ENCODE measurements around the gene HCN2. TPM values are rescaled to one million over a fixed set of nuclear protein-coding genes. Genes with fewer than 3 reads are reported as not detected.

The HCN2 gene
- total and polyA plus RNA-seq, 10 of the 15 experiments (the other 5 are each of a cell fraction or from before 2014, with no cell fraction given): 0.01 to 0.54 (median 0.08) TPM; not detected in 4

GRCh38 chr19:615619-616018 lies 25.9 kb downstream of the HCN2 start:
- TF ChIP-seq NFXL1 (IDR thresholded peaks at IDR 0.05; ENCODE audit: borderline replicate concordance): no peak
- TF ChIP-seq LARP7 (IDR thresholded peaks at IDR 0.05): no peak; the same call in 1 of the 2 replicates
- TF ChIP-seq SKIL (IDR thresholded peaks at IDR 0.05; ENCODE audit: low read depth, poor library complexity, severe bottlenecking): no peak
- no peak for TF ChIP-seq NR2F1 (conservative IDR thresholded peaks at IDR 0.05)
- TF ChIP-seq POLR2AphosphoS5 (IDR thresholded peaks at IDR 0.05; ENCODE audit: low read length): no peak
- no peak for TF ChIP-seq NKRF (conservative IDR thresholded peaks at IDR 0.05)
- no peak for TF ChIP-seq ZBED1 (IDR thresholded peaks at IDR 0.05; ENCODE audit: borderline replicate concordance)
- Histone ChIP-seq H3K79me2 (ENCODE audit: control insufficient read depth, insufficient read depth, low read length) (no peaks in the 10 kb centered on the region), H3K4me3 (no peak overlapping the region), H4K20me1 (ENCODE audit: control insufficient read depth, insufficient read depth) (no peaks in the 10 kb centered on the region), H3K4me1 (ENCODE audit: control insufficient read depth, insufficient read depth, low read length) (peaks cover 8% of the 10 kb centered on the region), H2AFZ (ENCODE audit: control insufficient read depth, low read depth, low read length) (no peak overlapping the region), H3K9ac (ENCODE audit: control insufficient read depth, insufficient read depth, low read length) (no peak overlapping the region), H3K9me3 (replicated peaks; ENCODE audit: control insufficient read depth, insufficient read depth, low read length) (no peaks in the 10 kb centered on the region), H3K27ac (ENCODE audit: control insufficient read depth, insufficient read depth) (no peak overlapping the region), H3K27me3 (replicated peaks in 1 of 2; ENCODE audit: control insufficient read depth in 2 of 2, insufficient read depth in 2 of 2, low read length in 1 of 2) (no peaks in the 10 kb centered on the region), H3K36me3 (ENCODE audit: control insufficient read depth in 2 of 2, insufficient read depth in 2 of 2, low read length in 1 of 2) (peaks cover 0 to 9% of the 10 kb centered on the region in 2 experiments; a peak in 2 of 4 replicates), H3K4me2 (ENCODE audit: control insufficient read depth, insufficient read depth) (no peak overlapping the region)
- no peak for ATAC-seq
- intact Hi-C loops (cut with micrococcal nuclease; ENCODE audit: unreplicated experiment) (no loop called here), in situ Hi-C loops (cut with MboI) (no loop called here)
- ChIA-PET POLR2A (no interaction called here), CTCF (no interaction called here), RAD21 (ENCODE audit: unreplicated experiment) (no interaction called here), SMC1A (ENCODE audit: uncharacterized antibody, unreplicated experiment) (no interaction called here)
- BruUV-seq (replicated peaks): no TSS peak
- FAIRE-seq: no peak
- no peak for DNase-seq (ENCODE audit: low read depth, low spot score)
- 40% methylated on average over 25 of the region's 33 CpGs for WGBS (ENCODE audit: insufficient coverage, insufficient replicate concordance, low lambda C conversion rate, missing lambda C conversion rate)
